Heart right ventricle (tissue), 16 donors: ENCODE results near the gene CABLES1. TPM values are rescaled to one million over a fixed set of nuclear protein-coding genes. Genes with fewer than 3 reads are reported as not detected.

Source experiments
- ATAC-seq, 8 donors: fragments of 200-7000 bp; cut with Tn5 transposase; one replicate each; pipeline ENCODE4 v1.9.1; 2020; ENCODE audit warnings: mild to moderate bottlenecking in 8 of 8, moderate library complexity in 8 of 8, moderate number of reproducible peaks in 1 of 8
- DNase-seq, 2 donors: peaks; one replicate each; pipeline ENCODE4 v3.0.0-alpha.2; 2020
- H3K27ac ChIP-seq, 10 donors: fragments of 200-600 bp; sonication (generic) in 2 of 10; one replicate each; pipeline versions ENCODE4 v1.5.0 to v1.8.0; 2020 to 2022; ENCODE audit warnings: mild to moderate bottlenecking in 3 of 10
- H3K27me3 ChIP-seq, 7 donors: fragments of 200-600 bp; one replicate each; pipeline ENCODE4 v1.8.0; 2021 to 2022; ENCODE audit warnings: mild to moderate bottlenecking in 2 of 7
- H3K36me3 ChIP-seq, 9 donors: fragments of 200-600 bp; sonication (generic) in 1 of 9; one replicate each; pipeline versions ENCODE4 v1.5.0 to v1.8.0; 2020 to 2022; ENCODE audit warnings: mild to moderate bottlenecking in 2 of 9
- H3K4me1 ChIP-seq, 9 donors: fragments of 200-600 bp; sonication (generic) in 1 of 9; one replicate each; pipeline versions ENCODE4 v1.5.0 to v1.8.0; 2020 to 2022; ENCODE audit warnings: mild to moderate bottlenecking in 4 of 9
- H3K4me3 ChIP-seq, 10 donors: fragments of 200-600 bp; sonication (generic) in 2 of 10; one replicate each; pipeline versions ENCODE4 v1.5.0 to v1.8.0; 2020 to 2022; ENCODE audit warnings: mild to moderate bottlenecking in 7 of 10, moderate library complexity in 2 of 10
- H3K9me3 ChIP-seq, 11 donors: fragments of 200-600 bp in 10 of 11; sonication (generic) in 2 of 11; one replicate each; pipeline versions ENCODE4 v1.5.0 to v1.8.0; 2013 to 2022; ENCODE audit warnings: mild to moderate bottlenecking in 2 of 11, control low read depth in 1 of 11, moderate library complexity in 1 of 11
- CTCF ChIP-seq, 9 donors: fragments of 200-600 bp; sonication (generic) in 2 of 9; IDR thresholded peaks; one replicate each; pipeline versions ENCODE4 v1.5.0 to v1.8.0; 2021 to 2022; ENCODE audit warnings: antibody characterized with exemption in 9 of 9, mild to moderate bottlenecking in 5 of 9, moderate library complexity in 1 of 9
- WGBS, 2 donors: extraction: QIAGEN DNeasy Blood & Tissue Kit; methylation state at CpG; one replicate each; pipeline ENCODE4 v1.1.7; 2013; ENCODE audit warnings: inconsistent platforms in 1 of 2; 5-methylcytosine and 5-hydroxymethylcytosine counted together
- intact Hi-C, 10 donors: fragments of 100-400 bp; cut with DNase I; formaldehyde crosslinking; loops; one replicate each; pipeline versions ENCODE4 v1.11.1 to v1.14.2; 2022
- polyA plus RNA-seq, 2 donors: library from polyadenylated mRNA; stranded (reverse); fragments of 200-250 nt; gene quantifications; one replicate each; pipeline ENCODE4 v1.2.3, GENCODE V29; 2013
- total RNA-seq, 10 donors: library from RNA; stranded (reverse); fragmentation: NEBNext Ultra II Directional in 3 of 10; extraction: Animal tissue kit (Norgen Biotek cat#: 25700) in 3 of 10; gene quantifications; one replicate each; pipeline versions ENCODE4 v1.2.1 to v1.2.4, GENCODE V29; 2021 to 2023
- donor health status: Arrhythmogenic right ventricular cardiomyopathy.
- donor health status: ischemic (EF 13 %, LVEDD 7.1; RV severe dilation, severe dysfunction).
- donor health status: healthy with polysubstance abuse.
- donor health status: DM: no; HTN: yes; CAD: no.
- donor health status: DM: no; HTN: no; CAD: no.
- donor health status: ischemic (EF 25% LVEDD 6.9; RV normal size, moderate dysfunction).
- donor health status: ischemic (EF 25% LVEDD 5.7; RV mildly dilated, moderate dysfunction).
- donor health status: healthy.
- donor health status: DM: yes; HTN: yes; CAD: no.
- donor health status: Ischemic cardiomyopathy.
- donor health status: ischemic (EF 35%, LVEDD 5.7; RV mildly dilated, moderate dysfunction).
- donor health status: nonischemic (EF 11% LVEDD 7.7; RV severe dilation, severe dysfunction).
- donor health status: DM: yes; HTN: yes; CAD: no.
- donor health status: PGD.
- donor health status: ischemic (EF 29% LVEDD 5.4; RV normal size, mild dysfunction).
- donor health status: nonischemic (EF 23%, LVEDD 6.1; RV moderate dilation, normal function).

CABLES1 gene
- total and polyA plus RNA-seq, 12 donors, result 1.0 to 2.2 (median 1.8) TPM

GRCh38 chr18:23163786-23164533 lies 28.7 kb downstream of the CABLES1 start:
- WGBS, 2 donors, result 79 to 82% methylated on average over 11 of the region's 11 CpGs
- Histone ChIP-seq H3K36me3 (no peaks in the 10 kb centered on the region), H3K9me3 (no peaks in the 10 kb centered on the region), H3K4me3 (no peak overlapping the region), H3K4me1 (peaks cover 0 to 26% (median 5%) of the 10 kb centered on the region in 9 donors), H3K27ac (no peak overlapping the region), H3K27me3 (no peaks in the 10 kb centered on the region)
- DNase-seq, result no peak
- no peak for TF ChIP-seq CTCF (IDR thresholded peaks at IDR 0.05)
- intact Hi-C loops, result no loop called here
- ATAC-seq, result no peak

GRCh38 chr18:23165271-23166068 lies 30.2 kb downstream of the CABLES1 start:
- no peak for DNase-seq
- Histone ChIP-seq H3K27me3 (no peaks in the 10 kb centered on the region), H3K4me1 (peaks cover 0 to 26% (median 5%) of the 10 kb centered on the region in 9 donors), H3K27ac (no peak overlapping the region), H3K36me3 (no peaks in the 10 kb centered on the region), H3K9me3 (no peaks in the 10 kb centered on the region), H3K4me3 (no peak overlapping the region)
- TF ChIP-seq CTCF (IDR thresholded peaks at IDR 0.05), result no peak
- intact Hi-C loops, result no loop called here
- 94% methylated on average over 9 of the region's 9 CpGs for WGBS, 2 donors
- no peak for ATAC-seq

- no peak for TF ChIP-seq CTCF (IDR thresholded peaks at IDR 0.05)
- no peaks in the 10 kb centered on the region for H3K36me3 ChIP-seq
- no peak overlapping the region for H3K4me3 ChIP-seq
- DNase-seq (peak in 1 of 2 donors; percentile 31), ATAC-seq (peak in 6 of 8 donors; percentile 49 to 78 (median 76))
- H3K4me1 ChIP-seq, result peaks cover 0 to 26% (median 5%) of the 10 kb centered on the region in 9 donors
- 36 to 53% methylated on average over 7 of the region's 7 CpGs for WGBS, 2 donors
- H3K27me3 ChIP-seq, result no peaks in the 10 kb centered on the region
- H3K9me3 ChIP-seq, result no peaks in the 10 kb centered on the region
- intact Hi-C loops, result no loop called here
- H3K27ac ChIP-seq, result peak overlapping the region in 3 of 10 donors; percentile 2 to 21 (median 12)
Observed at GRCh38 chr18:23166891-23167541, 31.7 kb downstream of the CABLES1 start.

GRCh38 chr18:23169673-23170044 lies 34.4 kb downstream of the CABLES1 start:
- no peak for DNase-seq
- no peak overlapping the region for H3K27ac ChIP-seq
- TF ChIP-seq CTCF (IDR thresholded peaks at IDR 0.05), result no peak
- intact Hi-C loops, result loop anchor here in 1 of 10 donors (10.0 kb wide), 1 partner anchor 55 kb away; no protein-coding TSS in a partner anchor
- H3K36me3 ChIP-seq, result no peaks in the 10 kb centered on the region
- H3K4me1 ChIP-seq, result peaks cover 0 to 29% (median 5%) of the 10 kb centered on the region in 9 donors
- WGBS, 2 donors, result 75 to 81% methylated on average over 7 of the region's 7 CpGs
- H3K9me3 ChIP-seq, result no peaks in the 10 kb centered on the region
- no peaks in the 10 kb centered on the region for H3K27me3 ChIP-seq
- no peak overlapping the region for H3K4me3 ChIP-seq
- no peak for ATAC-seq
